Breast epithelium (tissue), 4 donors: ENCODE measurements around the gene GPT2. TPM values are rescaled to one million over a fixed set of nuclear protein-coding genes. Genes with fewer than 3 reads are reported as not detected.

Experiments
- DNase-seq, 2 donors: peaks; one replicate each; pipeline ENCODE4 v3.0.0-alpha.2; 2019; ENCODE audit warnings: low spot score in 2 of 2
- H3K27ac ChIP-seq, 2 donors: fragments of 200-600 bp; sonication (generic) in 1 of 2; one replicate each; pipeline ENCODE4 v1.5.1; 2016 to 2019; ENCODE audit warnings: mild to moderate bottlenecking in 1 of 2
- H3K27me3 ChIP-seq, 2 donors: fragments of 200-600 bp; sonication (generic) in 1 of 2; one replicate each; pipeline versions ENCODE4 v1.5.1 to v1.6.0; 2017 to 2019; ENCODE audit warnings: control low read depth in 1 of 2, mild to moderate bottlenecking in 1 of 2
- H3K36me3 ChIP-seq: fragments of 200-600 bp; one replicate; pipeline ENCODE4 v1.5.1; 2019
- H3K4me1 ChIP-seq, 2 donors: fragments of 200-600 bp; sonication (generic); one replicate each; pipeline ENCODE4 v1.5.1; 2016 to 2019; ENCODE audit warnings: control low read depth in 1 of 2
- H3K4me3 ChIP-seq, 3 donors: fragments of 200-600 bp; sonication (generic); 1 replicate in 2 of 3; 2 replicates in 1 of 3; pipeline ENCODE4 v1.5.1; 2016 to 2019; ENCODE audit warnings: mild to moderate bottlenecking in 3 of 3, moderate library complexity in 2 of 3
- H3K9me3 ChIP-seq, 2 donors: fragments of 200-600 bp; sonication (generic) in 1 of 2; one replicate each; pipeline ENCODE4 v1.5.1; 2016 to 2019; ENCODE audit warnings: control low read depth in 1 of 2
- POLR2A ChIP-seq: fragments of 450-650 bp; IDR thresholded peaks from one replicate; pipeline ENCODE4 v1.6.1; 2016; ENCODE audit warnings: antibody characterized with exemption, mild to moderate bottlenecking, moderate library complexity
- POLR2AphosphoS5 ChIP-seq, 3 donors: sonication (generic); formaldehyde crosslinking; IDR thresholded peaks; one replicate each; pipeline ENCODE4 v1.6.1; 2017; ENCODE audit warnings: antibody characterized with exemption in 3 of 3
- intact Hi-C: fragments of 100-400 bp; cut with DNase I; formaldehyde crosslinking; loops from one replicate; pipeline ENCODE4 v1.15.1; 2023; ENCODE audit warnings: low total_unique reads
- total RNA-seq, 3 donors: library from RNA; depleted of rRNA; stranded (reverse); fragments of >200 nt; gene quantifications; one replicate each; pipeline ENCODE4 v1.1.0, GENCODE V29; 2016
- TF ChIP-seq, protein P1 (sequence below), 3 donors: fragments of 450-650 bp; IDR thresholded peaks; one replicate each; pipeline ENCODE4 v1.5.1; 2016 to 2017; ENCODE audit warnings: antibody characterized with exemption in 3 of 3, mild to moderate bottlenecking in 3 of 3, moderate library complexity in 3 of 3

GPT2 gene
- total RNA-seq, 3 donors from 2014 or later = 17.4 to 56.2 (median 21.7) TPM

DNA sequence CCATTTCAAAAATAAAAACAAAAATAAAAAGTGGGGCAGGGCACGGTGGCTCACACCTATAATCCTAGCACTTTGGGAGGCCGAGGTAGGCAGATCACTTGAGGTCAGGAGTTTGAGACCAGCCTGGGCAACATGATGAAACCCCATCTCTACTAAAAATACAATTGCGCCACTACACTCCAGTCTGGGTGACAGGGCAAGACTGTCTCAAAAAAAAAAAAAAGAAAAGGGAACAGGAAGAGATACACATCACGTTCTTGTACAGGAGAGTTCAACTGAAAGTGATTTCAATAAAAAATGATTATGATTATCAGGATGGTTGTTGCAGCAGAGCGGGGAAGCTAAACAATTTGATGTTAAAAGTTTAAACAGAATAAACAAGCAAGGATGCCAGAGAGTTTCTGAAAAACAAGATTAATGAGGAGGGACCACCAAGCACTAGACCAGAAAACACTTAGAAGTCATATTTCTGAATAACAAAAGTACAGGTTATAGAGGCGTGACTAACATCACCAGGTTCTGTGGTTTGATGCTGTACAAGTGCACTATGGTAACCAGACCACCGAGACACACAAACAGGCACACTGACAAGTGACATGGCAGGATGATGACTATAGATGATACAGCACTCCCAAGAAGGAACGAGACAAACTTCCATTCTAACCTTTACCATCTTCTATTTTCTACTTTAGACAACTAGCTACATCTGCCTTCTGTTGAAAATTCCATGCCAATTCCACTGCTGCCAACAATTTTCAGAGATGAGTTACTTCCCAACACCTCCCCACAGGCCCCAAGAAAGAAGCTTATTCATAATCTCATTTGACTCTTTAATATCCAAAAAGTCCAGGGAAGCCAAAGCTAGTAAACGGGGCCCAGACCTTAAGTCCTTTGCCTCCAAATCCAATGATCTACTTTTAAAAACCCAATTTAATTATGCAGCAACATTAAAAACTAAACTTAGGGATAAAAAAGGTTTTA is 77.5 kb downstream of the GPT2 start:
- H3K4me1 ChIP-seq = no peaks in the 10 kb centered on the region
- no peaks in the 10 kb centered on the region for H3K27me3 ChIP-seq
- H3K36me3 ChIP-seq = peaks cover 3% of the 10 kb centered on the region
- no peak for DNase-seq
- TF ChIP-seq, protein P1, sequence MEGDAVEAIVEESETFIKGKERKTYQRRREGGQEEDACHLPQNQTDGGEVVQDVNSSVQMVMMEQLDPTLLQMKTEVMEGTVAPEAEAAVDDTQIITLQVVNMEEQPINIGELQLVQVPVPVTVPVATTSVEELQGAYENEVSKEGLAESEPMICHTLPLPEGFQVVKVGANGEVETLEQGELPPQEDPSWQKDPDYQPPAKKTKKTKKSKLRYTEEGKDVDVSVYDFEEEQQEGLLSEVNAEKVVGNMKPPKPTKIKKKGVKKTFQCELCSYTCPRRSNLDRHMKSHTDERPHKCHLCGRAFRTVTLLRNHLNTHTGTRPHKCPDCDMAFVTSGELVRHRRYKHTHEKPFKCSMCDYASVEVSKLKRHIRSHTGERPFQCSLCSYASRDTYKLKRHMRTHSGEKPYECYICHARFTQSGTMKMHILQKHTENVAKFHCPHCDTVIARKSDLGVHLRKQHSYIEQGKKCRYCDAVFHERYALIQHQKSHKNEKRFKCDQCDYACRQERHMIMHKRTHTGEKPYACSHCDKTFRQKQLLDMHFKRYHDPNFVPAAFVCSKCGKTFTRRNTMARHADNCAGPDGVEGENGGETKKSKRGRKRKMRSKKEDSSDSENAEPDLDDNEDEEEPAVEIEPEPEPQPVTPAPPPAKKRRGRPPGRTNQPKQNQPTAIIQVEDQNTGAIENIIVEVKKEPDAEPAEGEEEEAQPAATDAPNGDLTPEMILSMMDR (IDR thresholded peaks at IDR 0.05) = no peak
- TF ChIP-seq POLR2A (no peak), POLR2AphosphoS5 (IDR thresholded peaks at IDR 0.05) (no peak)
- no peak overlapping the region for H3K4me3 ChIP-seq
- intact Hi-C loops = no loop called here
- no peaks in the 10 kb centered on the region for H3K9me3 ChIP-seq
- H3K27ac ChIP-seq = no peak overlapping the region

- DNase-seq = no peak
- TF ChIP-seq POLR2A (no peak), POLR2AphosphoS5 (IDR thresholded peaks at IDR 0.05) (no peak)
- TF ChIP-seq, protein P1 (IDR thresholded peaks at IDR 0.05) = no peak
- Histone ChIP-seq H3K4me1 (no peaks in the 10 kb centered on the region), H3K27ac (no peak overlapping the region), H3K36me3 (peaks cover 3% of the 10 kb centered on the region), H3K27me3 (no peaks in the 10 kb centered on the region), H3K9me3 (no peaks in the 10 kb centered on the region), H3K4me3 (no peak overlapping the region)
- intact Hi-C loops = no loop called here
Observed at GRCh38 chr16:46962629-46963028, 78.5 kb downstream of the GPT2 start.

DNA sequence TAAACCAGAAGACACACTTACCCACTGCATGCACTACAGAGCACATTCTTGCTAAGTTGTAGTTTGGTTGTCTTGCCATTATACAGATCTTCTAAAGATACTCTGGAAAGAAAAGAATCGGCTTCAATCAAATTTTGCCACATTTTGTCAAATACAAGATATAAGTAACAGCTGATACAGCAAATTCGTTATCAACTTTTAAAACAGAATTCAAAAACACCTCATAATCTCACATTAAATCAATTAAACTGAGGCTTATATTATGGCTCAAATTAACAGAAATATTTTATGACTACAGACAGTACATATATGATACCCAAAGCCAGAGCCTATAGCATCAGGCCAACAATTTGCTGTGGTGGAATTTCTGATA is 83.9 kb downstream of the GPT2 start:
- Histone ChIP-seq H3K36me3 (peaks cover 3% of the 10 kb centered on the region), H3K9me3 (no peaks in the 10 kb centered on the region), H3K27ac (no peak overlapping the region), H3K27me3 (no peaks in the 10 kb centered on the region), H3K4me3 (no peak overlapping the region), H3K4me1 (peaks cover 0 to 4% of the 10 kb centered on the region in 2 donors)
- no peak for TF ChIP-seq POLR2A
- TF ChIP-seq, protein P1 (IDR thresholded peaks at IDR 0.05) = no peak
- TF ChIP-seq POLR2AphosphoS5 (IDR thresholded peaks at IDR 0.05) = no peak
- DNase-seq = no peak
- intact Hi-C loops = no loop called here

DNA sequence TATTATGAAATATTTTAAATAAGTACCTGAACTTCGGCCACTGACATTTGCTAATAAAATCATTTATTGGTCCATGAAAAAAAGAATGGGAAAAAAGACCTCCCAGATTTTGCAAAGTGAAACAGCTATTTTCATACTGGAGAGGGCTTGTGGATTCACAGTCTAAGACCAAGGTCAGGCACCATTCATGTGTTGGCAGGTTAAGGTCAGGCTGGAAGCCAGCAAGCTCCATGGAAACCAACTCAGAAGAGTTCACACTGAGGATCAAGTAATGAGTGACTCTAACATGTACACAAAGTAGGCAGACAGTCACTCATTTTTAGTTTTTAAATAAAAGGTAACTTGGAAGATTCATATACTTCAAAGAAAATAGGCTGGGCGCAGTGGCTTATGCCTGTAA is 85.9 kb downstream of the GPT2 start:
- Histone ChIP-seq H3K27ac (no peak overlapping the region), H3K36me3 (no peaks in the 10 kb centered on the region), H3K9me3 (no peaks in the 10 kb centered on the region), H3K4me1 (peaks cover 4% of the 10 kb centered on the region in 2 donors), H3K27me3 (no peaks in the 10 kb centered on the region), H3K4me3 (no peak overlapping the region)
- intact Hi-C loops = no loop called here
- TF ChIP-seq POLR2AphosphoS5 (IDR thresholded peaks at IDR 0.05) (no peak), POLR2A (no peak)
- TF ChIP-seq, protein P1 (IDR thresholded peaks at IDR 0.05) = no peak
- no peak for DNase-seq

GRCh38 chr16:46971271-46971670 is 87.1 kb downstream of the GPT2 start:
- DNase-seq = no peak
- peaks cover 4% of the 10 kb centered on the region in 2 donors for H3K4me1 ChIP-seq
- no peaks in the 10 kb centered on the region for H3K27me3 ChIP-seq
- no peaks in the 10 kb centered on the region for H3K9me3 ChIP-seq
- intact Hi-C loops = no loop called here
- H3K36me3 ChIP-seq = no peaks in the 10 kb centered on the region
- no peak overlapping the region for H3K27ac ChIP-seq
- TF ChIP-seq, protein P1 (IDR thresholded peaks at IDR 0.05) = no peak
- TF ChIP-seq POLR2AphosphoS5 (IDR thresholded peaks at IDR 0.05) (no peak), POLR2A (no peak)
- H3K4me3 ChIP-seq = no peak overlapping the region
